GM12873 (cell line): Measurements from ENCODE around the gene NRIP1.

Source experiments
- TF ChIP-seq, protein P1 (sequence below): IDR thresholded peaks from 2 replicates; pipeline ENCODE4 v1.5.1; 2012; ENCODE audit warnings: low read depth, mild to moderate bottlenecking, moderate library complexity, low read length, control low read depth; ENCODE audit not compliant: insufficient read depth; ENCODE audit errors: missing control alignments

NRIP1 gene

DNA sequence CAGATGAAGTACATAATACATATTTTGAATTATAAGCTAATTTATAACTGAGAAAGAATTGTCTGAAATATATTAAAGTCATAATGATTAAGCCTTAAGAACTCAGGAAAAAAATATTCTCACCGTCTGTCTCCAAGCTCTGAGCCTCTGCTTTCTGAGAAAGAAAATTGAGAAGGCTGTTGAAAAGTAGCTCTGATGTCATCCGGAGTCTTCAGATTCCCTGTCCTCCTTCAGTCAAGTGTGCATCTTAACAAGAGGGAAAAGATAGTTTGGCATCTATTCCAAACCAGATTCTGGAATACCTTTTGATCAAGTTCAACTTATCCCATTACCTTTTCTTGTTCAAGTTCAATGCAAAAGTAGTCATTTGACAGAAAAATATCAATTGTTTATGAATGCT, 50.6 kb downstream of the NRIP1 start:
- TF ChIP-seq, protein P1, sequence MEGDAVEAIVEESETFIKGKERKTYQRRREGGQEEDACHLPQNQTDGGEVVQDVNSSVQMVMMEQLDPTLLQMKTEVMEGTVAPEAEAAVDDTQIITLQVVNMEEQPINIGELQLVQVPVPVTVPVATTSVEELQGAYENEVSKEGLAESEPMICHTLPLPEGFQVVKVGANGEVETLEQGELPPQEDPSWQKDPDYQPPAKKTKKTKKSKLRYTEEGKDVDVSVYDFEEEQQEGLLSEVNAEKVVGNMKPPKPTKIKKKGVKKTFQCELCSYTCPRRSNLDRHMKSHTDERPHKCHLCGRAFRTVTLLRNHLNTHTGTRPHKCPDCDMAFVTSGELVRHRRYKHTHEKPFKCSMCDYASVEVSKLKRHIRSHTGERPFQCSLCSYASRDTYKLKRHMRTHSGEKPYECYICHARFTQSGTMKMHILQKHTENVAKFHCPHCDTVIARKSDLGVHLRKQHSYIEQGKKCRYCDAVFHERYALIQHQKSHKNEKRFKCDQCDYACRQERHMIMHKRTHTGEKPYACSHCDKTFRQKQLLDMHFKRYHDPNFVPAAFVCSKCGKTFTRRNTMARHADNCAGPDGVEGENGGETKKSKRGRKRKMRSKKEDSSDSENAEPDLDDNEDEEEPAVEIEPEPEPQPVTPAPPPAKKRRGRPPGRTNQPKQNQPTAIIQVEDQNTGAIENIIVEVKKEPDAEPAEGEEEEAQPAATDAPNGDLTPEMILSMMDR, result no peak

DNA sequence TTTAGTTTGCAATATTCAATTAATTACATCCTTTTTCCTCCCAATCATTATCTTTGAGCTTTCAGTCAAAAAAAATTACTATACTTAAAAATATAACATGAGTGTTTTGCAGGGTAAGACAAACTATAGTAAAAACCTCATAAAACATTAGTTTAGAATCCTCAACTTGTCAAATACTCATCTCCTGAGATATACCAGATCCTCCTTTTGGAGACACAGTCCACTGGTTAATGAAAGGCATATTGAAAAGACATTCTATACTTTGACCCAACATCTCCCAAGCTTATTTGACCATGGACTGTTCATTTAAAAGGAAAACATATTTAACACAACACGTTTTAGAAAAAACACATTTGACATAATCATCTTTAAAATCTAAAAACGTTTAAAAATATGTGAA, 52.8 kb downstream of the NRIP1 start:
- TF ChIP-seq, protein P1, result no peak

DNA sequence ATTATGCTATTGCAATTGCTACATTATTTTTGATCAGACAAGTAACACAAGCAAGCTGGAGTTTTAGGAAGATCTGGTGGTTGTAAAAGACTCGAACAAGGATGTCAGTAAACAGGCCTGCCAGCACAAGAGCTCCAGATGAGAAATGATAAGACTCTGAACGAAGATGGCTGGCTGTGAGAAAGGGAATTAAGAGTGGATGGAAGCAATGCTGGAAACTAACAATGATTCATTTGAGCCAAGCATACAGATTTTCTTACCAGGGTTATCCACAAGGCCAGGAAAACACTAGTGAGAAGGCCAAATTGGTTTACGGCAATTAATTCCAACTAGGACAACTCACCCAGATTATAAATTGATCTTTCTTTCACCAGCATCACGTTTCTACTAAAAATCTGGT, 54.2 kb downstream of the NRIP1 start:
- TF ChIP-seq, protein P1, result no peak

DNA sequence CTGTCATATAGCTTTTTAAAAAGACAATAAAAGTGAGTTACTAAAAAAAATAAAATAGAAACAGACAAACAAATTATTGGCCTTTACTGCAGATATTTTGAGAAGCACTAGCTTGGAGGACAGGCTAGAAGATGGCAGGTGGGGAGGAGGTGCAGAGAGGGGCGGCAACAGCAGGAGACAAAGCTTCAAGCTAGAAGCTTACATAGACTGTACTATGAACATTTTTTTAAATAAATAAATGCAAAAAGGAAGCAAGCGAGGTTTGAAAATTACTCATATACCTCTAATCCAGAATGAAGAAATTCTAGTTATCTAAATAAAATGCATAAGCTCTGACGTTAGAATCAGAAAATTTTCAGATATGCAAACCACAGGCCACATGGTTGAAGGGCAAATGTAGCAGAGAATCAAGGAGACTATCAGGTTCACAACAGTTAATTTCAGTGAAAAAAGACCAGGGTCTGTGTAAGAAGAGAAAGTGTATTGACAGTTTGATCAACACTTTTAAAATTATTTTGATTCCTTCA, 54.9 kb downstream of the NRIP1 start:
- TF ChIP-seq, protein P1, result no peak

DNA sequence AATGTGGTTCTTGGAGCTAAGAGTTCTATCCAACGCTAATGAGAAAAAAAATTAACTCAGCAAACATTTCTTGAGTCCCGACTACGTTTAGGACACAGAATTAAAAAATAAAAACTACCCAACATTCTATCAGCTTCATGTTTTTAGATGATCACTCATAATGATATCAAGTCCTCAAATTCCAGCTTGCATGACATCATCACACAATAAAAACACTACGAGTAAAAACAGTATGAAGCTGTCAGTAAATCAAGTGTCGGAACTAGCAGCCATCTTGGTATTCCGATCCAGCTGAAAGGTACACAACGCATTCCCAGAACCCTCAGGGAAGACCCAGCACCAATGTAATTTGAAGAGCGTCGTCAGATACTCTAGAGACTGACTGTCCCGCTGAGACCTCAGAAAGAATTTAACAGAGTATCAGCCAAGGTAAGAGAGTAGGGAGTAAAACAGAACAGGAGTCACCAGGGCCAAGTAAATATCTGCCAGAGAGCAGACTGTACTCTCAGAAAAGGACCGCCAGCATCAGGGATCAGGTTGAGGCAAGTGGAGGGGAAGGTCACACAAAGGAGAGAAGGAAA, 57.0 kb downstream of the NRIP1 start:
- TF ChIP-seq, protein P1, result no peak

DNA sequence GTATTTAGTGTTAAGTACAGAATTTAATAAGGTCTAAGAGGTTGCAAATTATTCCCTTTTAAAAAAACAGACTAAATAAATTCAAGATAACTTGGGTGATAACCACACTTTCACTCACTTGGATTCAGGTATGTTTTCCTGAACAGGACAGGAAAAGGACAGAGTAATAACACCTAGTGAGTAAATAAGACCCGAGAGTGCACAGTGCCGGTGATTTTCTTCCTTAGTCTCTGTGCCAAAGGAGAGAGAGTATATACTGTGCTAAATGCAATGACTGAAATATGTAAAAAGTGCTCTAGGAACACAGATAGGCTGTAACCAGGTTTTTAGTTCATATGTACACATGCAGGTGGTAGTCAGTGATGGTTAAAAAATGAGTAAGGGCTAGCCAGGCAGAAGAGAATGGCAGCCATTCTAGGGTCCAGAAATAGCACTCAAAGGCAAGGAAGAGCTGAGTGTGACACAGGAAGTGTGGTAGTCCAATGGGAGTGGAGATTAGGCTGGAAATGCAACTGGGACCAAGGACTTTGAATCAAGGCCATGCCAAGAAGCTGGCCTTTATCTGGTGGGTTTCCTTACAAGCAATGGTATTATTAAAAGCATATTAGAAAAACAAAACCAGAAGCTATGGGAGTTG, 58.1 kb downstream of the NRIP1 start:
- TF ChIP-seq, protein P1, result no peak

DNA sequence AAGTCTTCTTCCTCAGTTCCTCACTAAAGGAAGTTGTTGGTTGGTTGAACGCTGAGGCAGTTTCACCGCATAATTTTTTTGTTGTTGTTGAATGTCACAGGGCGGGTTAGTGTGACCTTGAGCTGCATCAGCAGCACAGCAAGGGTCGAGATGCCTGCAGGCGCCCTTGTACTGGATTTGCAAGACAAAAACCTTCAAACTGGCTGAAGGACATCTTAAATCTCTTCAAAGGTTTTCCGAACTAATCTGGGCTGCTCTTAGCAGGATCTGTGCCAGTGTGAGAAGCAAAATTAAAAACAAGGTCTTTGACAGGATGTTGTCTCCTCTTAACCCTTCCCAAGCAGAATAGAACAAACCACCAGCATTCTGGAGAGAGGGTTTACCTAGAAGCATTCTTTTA, 59.4 kb downstream of the NRIP1 start:
- TF ChIP-seq, protein P1, result no peak
